ENCODE results near the gene CNOT3.

DNA sequence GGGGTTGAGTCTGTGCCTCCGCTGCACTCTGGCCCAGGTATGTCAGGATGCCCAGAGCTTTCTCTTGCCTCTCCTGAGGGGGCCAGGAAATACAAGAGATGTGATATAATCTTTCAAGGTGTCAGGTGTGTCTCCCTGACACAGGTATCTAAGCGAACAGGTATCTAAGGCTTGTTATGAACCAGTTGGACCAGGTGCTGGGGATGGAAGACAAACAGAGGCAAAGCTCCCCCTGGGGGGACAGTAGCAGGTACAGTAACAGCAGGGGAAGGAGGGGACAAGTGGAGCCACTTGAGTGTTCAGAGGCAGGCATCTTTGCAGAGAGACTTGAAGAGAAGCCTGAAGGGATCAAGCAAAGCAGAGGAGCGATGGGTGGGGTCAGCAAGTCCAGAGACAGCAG is 19.4 kb downstream of the CNOT3 start:
- TF ChIP-seq ZNF274 (IDR thresholded peaks at IDR 0.05; ENCODE audit: low read depth, low read length) = no peak
- no peak for TF ChIP-seq YY1 (IDR thresholded peaks at IDR 0.05; ENCODE audit: insufficient read depth, insufficient read length)

All from NT2/D1 (cell line).